H9 (cell line): ENCODE results near the gene DECR2. TPM values are rescaled to one million over a fixed set of nuclear protein-coding genes. Genes with fewer than 3 reads are reported as not detected.
A peak's percentile ranks its signal among the peaks of the same experiment; 100 is the strongest.

Experiments
- DNase-seq: peaks from one replicate; pipeline ENCODE4 v3.0.0-alpha.2; 2017
- H2AFZ ChIP-seq: one replicate; pipeline ENCODE4 v1.6.1; 2013; ENCODE audit warnings: mild to moderate bottlenecking, low read length, control low read depth, moderate library complexity
- H2AK5ac ChIP-seq: 2 replicates; pipeline ENCODE4 v1.6.1; 2013; ENCODE audit warnings: low read length, control low read depth, mixed read lengths; ENCODE audit not compliant: insufficient read length
- H2BK120ac ChIP-seq: one replicate; pipeline ENCODE4 v1.6.1; 2013; ENCODE audit warnings: low read depth, mild to moderate bottlenecking, low read length, control low read depth, inconsistent platforms; ENCODE audit not compliant: poor library complexity, severe bottlenecking
- H2BK12ac ChIP-seq: 2 replicates; pipeline ENCODE4 v1.6.1; 2013; ENCODE audit warnings: low read length, control low read depth, mixed read lengths, low read depth; ENCODE audit not compliant: insufficient read length
- H2BK15ac ChIP-seq: 2 replicates; pipeline ENCODE4 v1.6.1; 2013; ENCODE audit warnings: low read depth, low read length, control low read depth
- H2BK20ac ChIP-seq: one replicate; pipeline ENCODE4 v1.6.1; 2013; ENCODE audit warnings: low read depth, mild to moderate bottlenecking, low read length, control low read depth, inconsistent platforms; ENCODE audit not compliant: poor library complexity, severe bottlenecking
- H2BK5ac ChIP-seq: 2 replicates; pipeline ENCODE4 v1.6.1; 2013; ENCODE audit warnings: low read length, control low read depth, mixed read lengths; ENCODE audit not compliant: insufficient read length
- H3K14ac ChIP-seq: 2 replicates; pipeline ENCODE4 v1.6.1; 2013; ENCODE audit warnings: low read length, control low read depth; ENCODE audit not compliant: insufficient read depth
- H3K18ac ChIP-seq: 2 replicates; pipeline ENCODE4 v1.6.1; 2013; ENCODE audit warnings: low read depth, mild to moderate bottlenecking, mixed read lengths, low read length, control low read depth; ENCODE audit not compliant: insufficient read length
- H3K23ac ChIP-seq: 2 replicates; pipeline ENCODE4 v1.6.1; 2013; ENCODE audit warnings: low read length, control low read depth, mixed read lengths, low read depth; ENCODE audit not compliant: insufficient read length
- H3K23me2 ChIP-seq: 2 replicates; pipeline ENCODE4 v1.6.1; 2013; ENCODE audit warnings: low read depth, mild to moderate bottlenecking, mixed read lengths, low read length, control low read depth; ENCODE audit not compliant: insufficient read length, poor library complexity, severe bottlenecking
- H3K27ac ChIP-seq: 2 replicates; pipeline ENCODE4 v1.5.1; 2013; ENCODE audit warnings: low read length, control low read depth, mixed read lengths, low read depth; ENCODE audit not compliant: insufficient read length
- H3K27me3 ChIP-seq: 2 replicates; pipeline ENCODE4 v1.6.1; 2013; ENCODE audit warnings: low read length, control low read depth, inconsistent platforms; ENCODE audit not compliant: insufficient read depth
- H3K4ac ChIP-seq: 2 replicates; pipeline ENCODE4 v1.6.1; 2013; ENCODE audit warnings: low read depth, mild to moderate bottlenecking, control low read depth, inconsistent platforms, low read length, moderate library complexity
- H3K4me1 ChIP-seq: 2 replicates; pipeline ENCODE4 v1.6.1; 2013; ENCODE audit warnings: low read length, control low read depth, inconsistent platforms; ENCODE audit not compliant: insufficient read depth
- H3K4me2 ChIP-seq: 2 replicates; pipeline ENCODE4 v1.6.1; 2013; ENCODE audit warnings: low read length, control low read depth, mixed read lengths; ENCODE audit not compliant: insufficient read length, insufficient read depth
- H3K56ac ChIP-seq: 2 replicates; pipeline ENCODE4 v1.6.1; 2013; ENCODE audit warnings: low read depth, mild to moderate bottlenecking, mixed read lengths, low read length, control low read depth; ENCODE audit not compliant: insufficient read length
- H3K79me1 ChIP-seq: 2 replicates; pipeline ENCODE4 v1.6.1; 2013; ENCODE audit warnings: low read depth, mild to moderate bottlenecking, moderate library complexity, low read length, control low read depth, inconsistent platforms; ENCODE audit not compliant: insufficient read depth, poor library complexity, severe bottlenecking
- H3K79me2 ChIP-seq: 2 replicates; pipeline ENCODE4 v1.6.1; 2013; ENCODE audit warnings: low read length, control low read depth, inconsistent platforms; ENCODE audit not compliant: insufficient read depth
- H3K9ac ChIP-seq: 2 replicates; pipeline ENCODE4 v1.6.1; 2013; ENCODE audit warnings: low read length, control low read depth, mixed read lengths; ENCODE audit not compliant: insufficient read length; ENCODE audit errors: extremely low read depth
- H3K9me3 ChIP-seq: one replicate; pipeline ENCODE4 v1.6.1; 2013; ENCODE audit warnings: low read depth, low read length, inconsistent platforms; ENCODE audit not compliant: control insufficient read depth
- H3T11ph ChIP-seq: one replicate; pipeline ENCODE4 v1.6.1; 2013; ENCODE audit warnings: mild to moderate bottlenecking, low read length, control low read depth, inconsistent platforms
- H4K20me1 ChIP-seq: one replicate; pipeline ENCODE4 v1.6.1; 2013; ENCODE audit not compliant: control insufficient read depth, insufficient read length, insufficient read depth
- H4K5ac ChIP-seq: 2 replicates; pipeline ENCODE4 v1.6.1; 2013; ENCODE audit warnings: low read depth, mild to moderate bottlenecking, mixed read lengths, low read length, control low read depth; ENCODE audit not compliant: insufficient read length
- H4K8ac ChIP-seq: replicated peaks from 2 replicates; pipeline ENCODE4 v1.6.1; 2013; ENCODE audit warnings: low read length, control low read depth, mixed read lengths, low read depth; ENCODE audit not compliant: insufficient read length
- H4K91ac ChIP-seq: 2 replicates; pipeline ENCODE4 v1.6.1; 2013; ENCODE audit warnings: low read depth, mild to moderate bottlenecking, moderate library complexity, mixed read lengths, low read length, control low read depth; ENCODE audit not compliant: insufficient read length
- H3K27ac Mint-ChIP-seq, 3 experiments: 2 replicates in 2 of 3; 3 replicates in 1 of 3; pipeline ENCODE4 v1.8.0; 2020 to 2021; ENCODE audit warnings: mixed read lengths in 3 of 3, mild to moderate bottlenecking in 1 of 3, moderate library complexity in 1 of 3
- H3K27me3 Mint-ChIP-seq: 2 replicates; pipeline ENCODE4 v1.8.0; 2021; ENCODE audit warnings: low read depth, mild to moderate bottlenecking, moderate library complexity, mixed read lengths
- H3K36me3 Mint-ChIP-seq, 3 experiments: 2 replicates in 2 of 3; 3 replicates in 1 of 3; pipeline ENCODE4 v1.8.0; 2020 to 2021; ENCODE audit warnings: low read depth in 3 of 3, mixed read lengths in 3 of 3; ENCODE audit not compliant: insufficient read depth in 1 of 3
- H3K4me1 Mint-ChIP-seq, 2 experiments: 2 replicates each; pipeline ENCODE4 v1.8.0; 2020; ENCODE audit warnings: mixed read lengths in 2 of 2
- H3K4me3 Mint-ChIP-seq, 2 experiments: 2 replicates in 1 of 2; 3 replicates in 1 of 2; pipeline ENCODE4 v1.8.0; 2020 to 2021; ENCODE audit warnings: mild to moderate bottlenecking in 2 of 2, mixed read lengths in 2 of 2, moderate library complexity in 1 of 2
- H3K9me3 Mint-ChIP-seq, 2 experiments: 2 replicates in 1 of 2; 3 replicates in 1 of 2; pipeline ENCODE4 v1.8.0; 2020; ENCODE audit warnings: mild to moderate bottlenecking in 2 of 2, mixed read lengths in 2 of 2, moderate library complexity in 1 of 2
- CTCF ChIP-seq: fragments of 200-600 bp; sonication (generic); conservative IDR thresholded peaks from 3 replicates; pipeline ENCODE4 v1.8.0; 2021; ENCODE audit warnings: antibody characterized with exemption, mild to moderate bottlenecking
- WGBS: extraction: QIAGEN DNeasy Blood & Tissue Kit; methylation state at CpG from one replicate; pipeline ENCODE4 v1.1.7; 2013; ENCODE audit warnings: missing lambda C conversion rate, low lambda C conversion rate, mixed read lengths; ENCODE audit not compliant: insufficient read length; ENCODE audit errors: extremely low coverage; 5-methylcytosine and 5-hydroxymethylcytosine counted together
- total RNA-seq: library from RNA; stranded (reverse); gene quantifications from 2 replicates; pipeline ENCODE4 v1.2.1, GENCODE V29; 2021

DECR2 gene
- total RNA-seq, 1 experiment from 2014 or later = 39.3 TPM

GRCh38 chr16:378821-379182 lies 22.9 kb upstream of the DECR2 start:
- H3K23me2 ChIP-seq = peaks cover 9% of the 10 kb centered on the region
- H4K91ac ChIP-seq = no peak overlapping the region
- H3K79me2 ChIP-seq = no peaks in the 10 kb centered on the region; the same call in 1 of the 2 replicates
- no peak overlapping the region for H2BK15ac ChIP-seq
- no peak overlapping the region for H2BK5ac ChIP-seq
- H3K36me3 Mint-ChIP-seq = peaks cover 0 to 29% (median 10%) of the 10 kb centered on the region in 3 experiments; a peak in 6 of 7 replicates
- no peak overlapping the region for H2BK120ac ChIP-seq
- H3K9me3 ChIP-seq = no peaks in the 10 kb centered on the region
- H3K4ac ChIP-seq = no peak overlapping the region
- H3K4me3 Mint-ChIP-seq = peak overlapping the region; percentile 44 to 81; a peak in 3 of 5 replicates
- no peak overlapping the region for H3K9ac ChIP-seq
- no CpG with 5 or more reads among the region's 14 CpGs for WGBS
- no peak overlapping the region for H3K23ac ChIP-seq
- H2BK12ac ChIP-seq = no peak overlapping the region
- no peak for TF ChIP-seq CTCF
- no peak for DNase-seq
- no peak overlapping the region for H3T11ph ChIP-seq
- no peaks in the 10 kb centered on the region for H3K9me3 Mint-ChIP-seq
- no peak overlapping the region for H3K27ac ChIP-seq
- no peak overlapping the region for H3K18ac ChIP-seq
- H3K27me3 Mint-ChIP-seq = peaks cover 3% of the 10 kb centered on the region; the same call in 1 of the 2 replicates
- H2BK20ac ChIP-seq = no peak overlapping the region
- H3K27me3 ChIP-seq = no peaks in the 10 kb centered on the region
- H3K79me1 ChIP-seq = no peaks in the 10 kb centered on the region
- no peak overlapping the region for H3K4me2 ChIP-seq
- H3K27ac Mint-ChIP-seq = peak overlapping the region in 1 of 3 experiments; percentile 48; a peak in 1 of 7 replicates
- H4K5ac ChIP-seq = no peak overlapping the region
- H4K8ac ChIP-seq = no peak overlapping the region
- H3K56ac ChIP-seq = no peak overlapping the region
- H3K4me1 ChIP-seq = no peaks in the 10 kb centered on the region
- H2AFZ ChIP-seq = no peak overlapping the region
- H3K14ac ChIP-seq = no peak overlapping the region
- peaks cover 14 to 35% of the 10 kb centered on the region in 2 experiments for H3K4me1 Mint-ChIP-seq
- no peaks in the 10 kb centered on the region for H4K20me1 ChIP-seq
- no peak overlapping the region for H2AK5ac ChIP-seq
